HG03066 (cell line): ENCODE measurements around the gene LRRC63.

Experiments used
- ATAC-seq: cut with Tn5 transposase; IDR thresholded peaks from one replicate; pipeline ENCODE4 v1.9.1; 2021; ENCODE audit warnings: low read depth; ENCODE audit not compliant: unreplicated experiment

LRRC63 gene

GRCh38 chr13:46303742-46304385 lies 92.1 kb downstream of the LRRC63 start:
- ATAC-seq = no peak

- no peak for ATAC-seq
Measured at GRCh38 chr13:46304546-46304945, 92.8 kb downstream of the LRRC63 start.

- no peak for ATAC-seq
Measured at GRCh38 chr13:46307554-46307953, 95.8 kb downstream of the LRRC63 start.

- ATAC-seq = no peak
Measured at GRCh38 chr13:46310066-46310465, 98.3 kb downstream of the LRRC63 start.

- ATAC-seq = no peak
Measured at GRCh38 chr13:46311217-46311616, 99.5 kb downstream of the LRRC63 start.

- ATAC-seq = no peak
Measured at GRCh38 chr13:46313024-46313423, 101.3 kb downstream of the LRRC63 start.

GRCh38 chr13:46313432-46314257 lies 101.9 kb downstream of the LRRC63 start:
- ATAC-seq = no peak

GRCh38 chr13:46314587-46314986 lies 102.9 kb downstream of the LRRC63 start:
- ATAC-seq = no peak

GRCh38 chr13:46315036-46315435 lies 103.3 kb downstream of the LRRC63 start:
- no peak for ATAC-seq

GRCh38 chr13:46315491-46316075 lies 103.9 kb downstream of the LRRC63 start:
- no peak for ATAC-seq

- ATAC-seq = no peak
Measured at GRCh38 chr13:46317120-46317519, 105.4 kb downstream of the LRRC63 start.

- no peak for ATAC-seq
Measured at GRCh38 chr13:46318986-46319385, 107.3 kb downstream of the LRRC63 start.

- no peak for ATAC-seq
Measured at GRCh38 chr13:46320406-46320805, 108.7 kb downstream of the LRRC63 start.

- no peak for ATAC-seq
Measured at GRCh38 chr13:46320821-46321220, 109.1 kb downstream of the LRRC63 start.

- peak; percentile 65 for ATAC-seq
Measured at GRCh38 chr13:46321494-46322225, 109.9 kb downstream of the LRRC63 start.

GRCh38 chr13:46324976-46325375 lies 113.2 kb downstream of the LRRC63 start:
- no peak for ATAC-seq
